ENCODE measurements around the gene LTBP1. TPM values are rescaled to one million over a fixed set of nuclear protein-coding genes. Genes with fewer than 3 reads are reported as not detected.

Gene LTBP1
- total and polyA plus RNA-seq, 8 donors: 11.0 to 134 (median 25.6) TPM

DNA sequence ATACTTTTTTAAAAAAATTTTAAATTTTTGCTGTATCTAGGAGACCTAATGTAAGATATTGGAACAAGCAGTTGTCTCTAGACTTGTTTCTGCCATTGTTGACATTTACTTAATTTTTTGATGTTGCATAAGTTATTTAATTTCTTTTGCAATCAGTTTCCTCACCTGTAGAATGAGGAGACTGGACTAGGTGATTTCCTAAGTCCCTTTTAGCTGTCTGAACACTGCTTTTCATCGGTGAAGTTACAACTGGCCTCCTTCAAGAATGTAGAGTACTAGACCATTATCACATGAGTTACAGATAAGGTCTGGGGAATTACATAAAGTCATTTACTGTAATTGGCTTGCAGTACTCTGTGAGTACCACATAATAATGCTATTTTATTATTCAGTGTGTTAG is 147.6 kb downstream of the LTBP1 start:
- Histone ChIP-seq H3K9me3 (peaks cover 0 to 6% (median 0%) of the 10 kb centered on the region in 4 donors), H3K4me3 (no peak overlapping the region), H3K4me1 (peaks cover 0 to 6% (median 0%) of the 10 kb centered on the region in 4 donors), H3K27me3 (no peaks in the 10 kb centered on the region), H3K36me3 (no peaks in the 10 kb centered on the region), H3K27ac (no peak overlapping the region)
- intact Hi-C loops (cut with DNase I; ENCODE audit: low total_unique reads): no loop called here
- WGBS, 5 donors: 31 to 69% (median 44%) methylated on average over 1 of the region's 1 CpG
- TF ChIP-seq POLR2AphosphoS5 (IDR thresholded peaks at IDR 0.05): no peak
- no peak for TF ChIP-seq EP300 (IDR thresholded peaks at IDR 0.05)
- TF ChIP-seq, protein P1, sequence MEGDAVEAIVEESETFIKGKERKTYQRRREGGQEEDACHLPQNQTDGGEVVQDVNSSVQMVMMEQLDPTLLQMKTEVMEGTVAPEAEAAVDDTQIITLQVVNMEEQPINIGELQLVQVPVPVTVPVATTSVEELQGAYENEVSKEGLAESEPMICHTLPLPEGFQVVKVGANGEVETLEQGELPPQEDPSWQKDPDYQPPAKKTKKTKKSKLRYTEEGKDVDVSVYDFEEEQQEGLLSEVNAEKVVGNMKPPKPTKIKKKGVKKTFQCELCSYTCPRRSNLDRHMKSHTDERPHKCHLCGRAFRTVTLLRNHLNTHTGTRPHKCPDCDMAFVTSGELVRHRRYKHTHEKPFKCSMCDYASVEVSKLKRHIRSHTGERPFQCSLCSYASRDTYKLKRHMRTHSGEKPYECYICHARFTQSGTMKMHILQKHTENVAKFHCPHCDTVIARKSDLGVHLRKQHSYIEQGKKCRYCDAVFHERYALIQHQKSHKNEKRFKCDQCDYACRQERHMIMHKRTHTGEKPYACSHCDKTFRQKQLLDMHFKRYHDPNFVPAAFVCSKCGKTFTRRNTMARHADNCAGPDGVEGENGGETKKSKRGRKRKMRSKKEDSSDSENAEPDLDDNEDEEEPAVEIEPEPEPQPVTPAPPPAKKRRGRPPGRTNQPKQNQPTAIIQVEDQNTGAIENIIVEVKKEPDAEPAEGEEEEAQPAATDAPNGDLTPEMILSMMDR (IDR thresholded peaks at IDR 0.05): no peak
- no peak for TF ChIP-seq POLR2A (IDR thresholded peaks at IDR 0.05)
- no peak for DNase-seq

DNA sequence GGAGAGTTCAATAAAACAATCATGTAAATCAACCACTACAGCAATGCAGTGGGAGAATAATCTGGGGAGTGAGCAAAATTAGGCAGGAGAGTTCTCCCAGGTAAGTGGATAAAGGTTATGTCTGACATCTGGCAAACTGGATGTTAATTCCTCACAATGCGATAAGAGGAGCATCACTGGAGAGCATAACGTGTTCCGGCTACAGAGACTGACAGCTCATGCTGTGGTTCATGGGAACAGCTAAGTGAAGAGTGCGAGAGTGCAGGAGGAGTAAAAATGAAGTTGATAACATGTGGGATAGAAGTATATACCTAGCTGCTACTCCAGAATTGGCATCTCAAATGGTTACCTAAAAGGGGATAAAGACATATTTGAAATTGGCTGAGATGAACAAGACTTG is 153.2 kb downstream of the LTBP1 start:
- 94 to 97% (median 96%) methylated on average over 4 of the region's 4 CpGs for WGBS, 5 donors

DNA sequence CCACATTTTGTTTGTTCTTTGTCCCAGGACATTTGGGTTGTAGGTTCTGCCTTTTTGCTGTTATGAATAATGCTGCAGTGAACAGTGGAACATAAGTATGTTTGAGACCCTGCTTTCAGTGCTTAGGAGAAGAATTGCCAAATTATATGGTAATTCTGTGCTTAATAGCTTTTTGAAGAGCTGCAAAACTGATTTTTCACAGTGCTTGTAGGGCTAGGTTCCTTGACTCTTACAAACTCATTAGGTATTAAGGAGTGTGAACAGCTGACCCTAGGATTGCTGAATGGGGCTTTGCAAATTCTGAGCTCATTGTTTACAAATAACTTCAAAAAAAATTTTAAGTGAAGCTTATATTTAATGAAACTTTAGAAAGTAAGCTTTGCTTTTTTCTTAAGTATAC is 154.2 kb downstream of the LTBP1 start:
- H3K4me3 ChIP-seq: no peak overlapping the region
- no peak for DNase-seq
- TF ChIP-seq POLR2AphosphoS5 (IDR thresholded peaks at IDR 0.05) (no peak), POLR2A (IDR thresholded peaks at IDR 0.05) (no peak), EP300 (IDR thresholded peaks at IDR 0.05) (no peak)
- TF ChIP-seq, protein P1 (IDR thresholded peaks at IDR 0.05): no peak

More for the DNA sequence above, 153.2 kb downstream of the LTBP1 start:
- Histone ChIP-seq H3K4me1 (peaks cover 0 to 31% (median 5%) of the 10 kb centered on the region in 4 donors), H3K27me3 (no peaks in the 10 kb centered on the region), H3K4me3 (no peak overlapping the region), H3K27ac (no peak overlapping the region), H3K36me3 (no peaks in the 10 kb centered on the region), H3K9me3 (peaks cover 0 to 6% (median 0%) of the 10 kb centered on the region in 4 donors)
- DNase-seq: no peak
- TF ChIP-seq POLR2AphosphoS5 (IDR thresholded peaks at IDR 0.05): no peak
- TF ChIP-seq, protein P1 (IDR thresholded peaks at IDR 0.05): no peak
- no peak for TF ChIP-seq EP300 (IDR thresholded peaks at IDR 0.05)
- no peak for TF ChIP-seq POLR2A (IDR thresholded peaks at IDR 0.05)
- intact Hi-C loops (cut with DNase I; ENCODE audit: low total_unique reads): no loop called here

DNA sequence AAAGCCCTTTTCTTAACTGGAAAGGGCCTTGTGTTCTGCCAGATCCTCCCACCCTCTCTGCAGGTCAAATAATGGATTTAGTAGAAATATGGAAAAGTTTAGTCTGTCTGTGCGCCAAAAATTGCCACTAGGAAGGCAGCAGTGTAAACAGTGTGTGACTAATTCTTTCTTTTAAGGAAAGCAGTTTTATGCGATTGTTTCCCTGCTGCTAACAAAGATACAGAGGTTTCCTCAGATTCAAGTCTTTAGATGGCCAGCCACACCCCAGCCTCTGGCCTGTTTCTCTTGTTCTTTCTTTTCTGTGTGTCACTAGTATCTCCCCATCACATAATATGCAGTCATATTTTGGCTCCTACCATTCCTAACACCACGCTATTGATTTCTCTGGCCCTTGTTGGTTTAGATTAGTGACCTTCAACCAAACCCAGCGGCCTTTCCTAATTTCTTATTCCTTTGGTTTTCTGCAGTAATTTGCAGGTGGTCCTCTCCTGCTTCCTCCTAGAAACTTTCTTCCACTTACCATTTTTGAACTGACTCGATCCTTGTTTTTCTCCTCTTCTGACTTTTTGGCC is 157.4 kb downstream of the LTBP1 start:
- TF ChIP-seq, protein P1 (IDR thresholded peaks at IDR 0.05): no peak
- no peak for TF ChIP-seq EP300 (IDR thresholded peaks at IDR 0.05)
- TF ChIP-seq POLR2A (IDR thresholded peaks at IDR 0.05): no peak
- TF ChIP-seq POLR2AphosphoS5 (IDR thresholded peaks at IDR 0.05): no peak
- H3K27me3 ChIP-seq: no peaks in the 10 kb centered on the region
- no peaks in the 10 kb centered on the region for H3K9me3 ChIP-seq
- 53 to 63% (median 59%) methylated on average over 5 of the region's 5 CpGs for WGBS, 5 donors
- intact Hi-C loops (cut with DNase I; ENCODE audit: low total_unique reads): no loop called here
- H3K4me3 ChIP-seq: no peak overlapping the region
- peak overlapping the region in 3 of 5 donors; percentile 36 to 53 (median 37) for H3K27ac ChIP-seq
- no peak for DNase-seq
- peaks cover 0 to 25% (median 5%) of the 10 kb centered on the region in 4 donors for H3K4me1 ChIP-seq
- no peaks in the 10 kb centered on the region for H3K36me3 ChIP-seq

More for the DNA sequence above, 154.2 kb downstream of the LTBP1 start:
- Histone ChIP-seq H3K4me1 (peaks cover 0 to 31% (median 5%) of the 10 kb centered on the region in 4 donors), H3K27ac (no peak overlapping the region), H3K27me3 (no peaks in the 10 kb centered on the region), H3K36me3 (no peaks in the 10 kb centered on the region), H3K9me3 (no peaks in the 10 kb centered on the region)
- intact Hi-C loops (cut with DNase I; ENCODE audit: low total_unique reads): no loop called here
